ENCODE results near the gene BHLHA9. TPM values are rescaled to one million over a fixed set of nuclear protein-coding genes. Genes with fewer than 3 reads are reported as not detected.

Gene BHLHA9
- total RNA-seq, 4 donors from 2014 or later, result not detected

GRCh38 chr17:1226308-1226707 is 43.9 kb upstream of the BHLHA9 start:
- 66 to 74% methylated on average over 3 of the region's 3 CpGs for WGBS, 2 donors
- TF ChIP-seq CTCF (IDR thresholded peaks at IDR 0.05) (no peak), POLR2A (IDR thresholded peaks at IDR 0.05) (no peak)

GRCh38 chr17:1227365-1227764 is 42.9 kb upstream of the BHLHA9 start:
- no peaks in the 10 kb centered on the region for H3K36me3 ChIP-seq
- intact Hi-C loops (cut with DNase I), result no loop called here
- TF ChIP-seq POLR2A (IDR thresholded peaks at IDR 0.05), result no peak
- TF ChIP-seq CTCF (IDR thresholded peaks at IDR 0.05), result no peak
- peaks cover 10 to 32% (median 18%) of the 10 kb centered on the region in 3 donors for H3K4me1 ChIP-seq
- H3K27me3 ChIP-seq, result peaks cover 3 to 58% (median 18%) of the 10 kb centered on the region in 4 donors
- H3K27ac ChIP-seq, result no peak overlapping the region
- DNase-seq, result no peak
- 70 to 78% methylated on average over 5 of the region's 5 CpGs for WGBS, 2 donors
- H3K9me3 ChIP-seq, result no peaks in the 10 kb centered on the region
- H3K4me3 ChIP-seq, result peak overlapping the region in 2 of 4 donors; percentile 61 to 77

More at GRCh38 chr17:1226308-1226707, 43.9 kb upstream of the BHLHA9 start:
- H3K4me3 ChIP-seq, result no peak overlapping the region
- no peak overlapping the region for H3K27ac ChIP-seq
- H3K9me3 ChIP-seq, result no peaks in the 10 kb centered on the region
- DNase-seq, result no peak
- H3K4me1 ChIP-seq, result peaks cover 10 to 32% (median 18%) of the 10 kb centered on the region in 3 donors
- intact Hi-C loops (cut with DNase I), result no loop called here
- no peaks in the 10 kb centered on the region for H3K36me3 ChIP-seq
- H3K27me3 ChIP-seq, result peaks cover 3 to 52% (median 16%) of the 10 kb centered on the region in 4 donors

GRCh38 chr17:1227917-1228780 is 42.1 kb upstream of the BHLHA9 start:
- Histone ChIP-seq H3K36me3 (no peaks in the 10 kb centered on the region), H3K27me3 (peaks cover 3 to 65% (median 18%) of the 10 kb centered on the region in 4 donors), H3K27ac (peak overlapping the region in 1 of 4 donors; percentile 73), H3K4me1 (peaks cover 10 to 32% (median 18%) of the 10 kb centered on the region in 3 donors), H3K4me3 (peak overlapping the region; percentile 42 to 77 (median 55)), H3K9me3 (no peaks in the 10 kb centered on the region)
- TF ChIP-seq CTCF (IDR thresholded peaks at IDR 0.05) (no peak), POLR2A (IDR thresholded peaks at IDR 0.05) (no peak)
- no peak for DNase-seq
- WGBS, 2 donors, result 18 to 31% methylated on average over 16 to 23 of the region's 58 CpGs
- intact Hi-C loops (cut with DNase I), result no loop called here

DNA sequence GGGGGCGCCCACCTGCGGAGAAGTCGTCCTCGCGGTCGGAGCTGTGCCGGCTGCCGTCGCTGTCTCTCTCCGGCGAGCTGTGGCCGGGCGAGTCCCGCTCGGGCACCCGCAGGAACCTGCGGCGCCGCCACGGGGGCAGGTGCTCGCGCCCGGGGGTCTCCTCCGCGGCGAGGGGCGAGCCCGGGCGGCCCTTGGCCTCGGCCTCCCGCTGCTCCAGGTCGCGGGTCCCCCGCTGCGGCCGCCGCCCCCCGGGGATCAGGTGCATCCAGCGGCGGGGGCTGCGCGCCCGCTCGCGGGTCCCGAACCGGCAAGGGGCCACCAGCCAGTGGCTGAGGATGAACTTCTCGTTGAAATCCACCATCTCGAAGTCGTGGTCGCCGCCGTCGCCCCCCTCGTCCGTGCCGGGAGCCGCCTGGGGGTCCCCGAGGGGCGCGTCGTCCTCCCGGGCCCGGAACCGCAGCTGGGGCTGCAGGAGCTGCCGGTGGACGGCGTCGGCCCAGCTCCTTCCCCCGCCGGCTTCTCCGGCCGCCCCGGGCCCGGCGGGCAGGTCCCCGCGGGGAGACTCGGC is 41.4 kb upstream of the BHLHA9 start:
- Histone ChIP-seq H3K27ac (peak overlapping the region in 3 of 4 donors; percentile 63 to 74 (median 73)), H3K9me3 (no peaks in the 10 kb centered on the region), H3K4me1 (peaks cover 10 to 32% (median 18%) of the 10 kb centered on the region in 3 donors), H3K27me3 (peaks cover 3 to 65% (median 18%) of the 10 kb centered on the region in 4 donors), H3K4me3 (peak overlapping the region; percentile 42 to 77 (median 55)), H3K36me3 (no peaks in the 10 kb centered on the region)
- WGBS, 2 donors, result no CpG with 5 or more reads among the region's 79 CpGs
- TF ChIP-seq POLR2A (IDR thresholded peaks at IDR 0.05) (no peak), CTCF (IDR thresholded peaks at IDR 0.05) (no peak)
- intact Hi-C loops (cut with DNase I), result no loop called here
- no peak for DNase-seq
